ENCODE measurements around the gene TGFBI.

DNA sequence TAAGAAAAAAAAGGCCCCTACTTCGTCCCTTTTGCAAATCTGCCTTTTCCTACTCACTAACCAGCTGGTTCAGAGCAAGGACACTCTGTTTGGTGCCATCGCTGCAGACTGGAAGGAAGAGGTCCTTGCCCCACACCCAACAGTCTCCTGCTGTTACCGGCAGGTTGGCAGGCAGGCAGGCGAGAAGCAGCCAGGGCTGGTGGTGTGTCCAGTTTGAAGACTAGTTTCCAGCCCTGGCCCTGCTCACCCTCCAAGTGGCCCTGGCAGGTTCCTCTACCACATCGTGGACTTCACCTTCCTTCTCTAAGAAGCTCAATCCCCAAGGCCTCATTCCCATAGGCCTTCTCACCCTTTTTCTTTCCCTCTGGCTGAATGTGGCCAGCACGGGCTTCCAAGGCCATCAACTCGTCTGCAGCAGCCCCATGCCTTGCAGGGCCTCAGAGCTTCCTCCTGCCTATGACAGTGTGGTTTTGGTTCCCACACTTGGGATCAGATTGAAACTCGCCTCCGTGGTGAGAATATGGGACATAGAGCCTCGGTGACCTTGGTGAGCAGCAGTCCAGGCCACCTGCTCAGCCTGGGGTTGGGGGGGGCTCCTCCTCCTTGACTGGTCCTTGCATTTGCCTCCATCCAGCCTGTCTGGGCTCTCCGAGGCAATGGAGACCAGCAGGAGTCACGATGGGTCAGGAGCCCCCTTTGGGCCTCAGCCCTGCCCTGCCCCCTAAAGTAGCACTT is 22.9 kb downstream of the TGFBI start:
- TF ChIP-seq POLR2A (IDR thresholded peaks at IDR 0.05; ENCODE audit: extremely low read depth, insufficient read length): no peak
- TF ChIP-seq, protein P1, sequence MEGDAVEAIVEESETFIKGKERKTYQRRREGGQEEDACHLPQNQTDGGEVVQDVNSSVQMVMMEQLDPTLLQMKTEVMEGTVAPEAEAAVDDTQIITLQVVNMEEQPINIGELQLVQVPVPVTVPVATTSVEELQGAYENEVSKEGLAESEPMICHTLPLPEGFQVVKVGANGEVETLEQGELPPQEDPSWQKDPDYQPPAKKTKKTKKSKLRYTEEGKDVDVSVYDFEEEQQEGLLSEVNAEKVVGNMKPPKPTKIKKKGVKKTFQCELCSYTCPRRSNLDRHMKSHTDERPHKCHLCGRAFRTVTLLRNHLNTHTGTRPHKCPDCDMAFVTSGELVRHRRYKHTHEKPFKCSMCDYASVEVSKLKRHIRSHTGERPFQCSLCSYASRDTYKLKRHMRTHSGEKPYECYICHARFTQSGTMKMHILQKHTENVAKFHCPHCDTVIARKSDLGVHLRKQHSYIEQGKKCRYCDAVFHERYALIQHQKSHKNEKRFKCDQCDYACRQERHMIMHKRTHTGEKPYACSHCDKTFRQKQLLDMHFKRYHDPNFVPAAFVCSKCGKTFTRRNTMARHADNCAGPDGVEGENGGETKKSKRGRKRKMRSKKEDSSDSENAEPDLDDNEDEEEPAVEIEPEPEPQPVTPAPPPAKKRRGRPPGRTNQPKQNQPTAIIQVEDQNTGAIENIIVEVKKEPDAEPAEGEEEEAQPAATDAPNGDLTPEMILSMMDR (IDR thresholded peaks at IDR 0.05; ENCODE audit: low read depth, low read length): no peak

Measured in NB4 (cell line).